Uterus (tissue), 2 donors: ENCODE measurements around the gene PDE6A.
"Not testable (repeated sequence)": the region's sequence is repeated elsewhere in the genome, so short reads cannot be mapped to it uniquely, and the experiment has no call there.

Source experiments
- POLR2A ChIP-seq, 2 donors: fragments of 450-650 bp; IDR thresholded peaks; one replicate each; pipeline ENCODE4 v1.6.1; 2016; ENCODE audit warnings: antibody characterized with exemption in 2 of 2, mild to moderate bottlenecking in 1 of 2, moderate library complexity in 1 of 2
- TF ChIP-seq, protein P1 (sequence below), 4 experiments: fragments of 200-600 bp in 2 of 4; fragments of 450-650 bp in 2 of 4; sonication (generic) in 2 of 4; IDR thresholded peaks; one replicate each; pipeline ENCODE4 v1.5.1; 2016 to 2019; ENCODE audit warnings: antibody characterized with exemption in 4 of 4, mild to moderate bottlenecking in 2 of 4, moderate library complexity in 1 of 4

DNA sequence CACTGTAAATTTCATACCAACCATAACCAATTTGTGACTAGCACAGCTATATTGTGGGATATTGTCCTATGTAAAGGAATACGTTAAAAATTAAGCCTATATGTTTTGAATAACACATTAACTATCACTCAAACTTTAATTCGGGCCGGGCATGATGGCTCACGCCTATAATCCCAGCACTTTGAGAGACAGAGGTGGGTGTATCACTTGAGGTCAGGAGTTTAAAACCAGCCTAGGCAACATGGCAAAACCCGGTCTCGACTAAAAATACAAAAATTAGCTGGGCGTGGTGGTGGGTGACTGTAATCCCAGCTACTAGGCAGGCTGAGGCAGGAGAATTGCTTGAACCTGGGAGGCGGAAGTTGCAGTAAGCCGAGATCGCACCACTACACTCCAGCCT is 62.0 kb downstream of the PDE6A start:
- TF ChIP-seq POLR2A (IDR thresholded peaks at IDR 0.05) = not testable (repeated sequence)
- TF ChIP-seq, protein P1, sequence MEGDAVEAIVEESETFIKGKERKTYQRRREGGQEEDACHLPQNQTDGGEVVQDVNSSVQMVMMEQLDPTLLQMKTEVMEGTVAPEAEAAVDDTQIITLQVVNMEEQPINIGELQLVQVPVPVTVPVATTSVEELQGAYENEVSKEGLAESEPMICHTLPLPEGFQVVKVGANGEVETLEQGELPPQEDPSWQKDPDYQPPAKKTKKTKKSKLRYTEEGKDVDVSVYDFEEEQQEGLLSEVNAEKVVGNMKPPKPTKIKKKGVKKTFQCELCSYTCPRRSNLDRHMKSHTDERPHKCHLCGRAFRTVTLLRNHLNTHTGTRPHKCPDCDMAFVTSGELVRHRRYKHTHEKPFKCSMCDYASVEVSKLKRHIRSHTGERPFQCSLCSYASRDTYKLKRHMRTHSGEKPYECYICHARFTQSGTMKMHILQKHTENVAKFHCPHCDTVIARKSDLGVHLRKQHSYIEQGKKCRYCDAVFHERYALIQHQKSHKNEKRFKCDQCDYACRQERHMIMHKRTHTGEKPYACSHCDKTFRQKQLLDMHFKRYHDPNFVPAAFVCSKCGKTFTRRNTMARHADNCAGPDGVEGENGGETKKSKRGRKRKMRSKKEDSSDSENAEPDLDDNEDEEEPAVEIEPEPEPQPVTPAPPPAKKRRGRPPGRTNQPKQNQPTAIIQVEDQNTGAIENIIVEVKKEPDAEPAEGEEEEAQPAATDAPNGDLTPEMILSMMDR (IDR thresholded peaks at IDR 0.05) = not testable (repeated sequence)
